ENCODE data around the gene RBMS1. TPM values are rescaled to one million over a fixed set of nuclear protein-coding genes. Genes with fewer than 3 reads are reported as not detected.

RBMS1 gene
- total and polyA plus RNA-seq, 2 of the 13 experiments (the other 11 are each of a cell fraction or from before 2014, with no cell fraction given): 55.5 to 110 TPM

GRCh38 chr2:160492401-160493226 is 993 bp downstream of the RBMS1 start (continued):
- TF ChIP-seq MLXIP (CRISPR knock-in tag; IDR thresholded peaks at IDR 0.05; ENCODE audit: borderline replicate concordance): no peak
- no peak for TF ChIP-seq ZNF646 (CRISPR knock-in tag; IDR thresholded peaks at IDR 0.05)
- no peak for TF ChIP-seq SRF (IDR thresholded peaks at IDR 0.05; ENCODE audit: low read depth, low read length)
- no peak for TF ChIP-seq NPAS2 (CRISPR knock-in tag; IDR thresholded peaks at IDR 0.05; ENCODE audit: borderline replicate concordance)
- TF ChIP-seq ZNF224 (CRISPR knock-in tag; IDR thresholded peaks at IDR 0.05): no peak
- peak; percentile 97 for TF ChIP-seq ZBTB7B (CRISPR knock-in tag; IDR thresholded peaks at IDR 0.05)
- no peak for TF ChIP-seq HMGA1 (CRISPR knock-in tag; conservative IDR thresholded peaks at IDR 0.05)
- peak; percentile 87 for TF ChIP-seq CSRNP1 (CRISPR knock-in tag; IDR thresholded peaks at IDR 0.05)
- TF ChIP-seq ZNF850 (CRISPR knock-in tag; conservative IDR thresholded peaks at IDR 0.05): no peak; the same call in 1 of the 2 replicates
- 0 out of 2 replicates have a peak, but pooled peaks have one; percentile 81 for TF ChIP-seq ZSCAN30 (CRISPR knock-in tag; IDR thresholded peaks at IDR 0.05)
- 0 out of 2 replicates have a peak, but pooled peaks have one; percentile 45 for TF ChIP-seq ZNF572 (CRISPR knock-in tag; IDR thresholded peaks at IDR 0.05)
- peak; percentile 46; the same call in 1 of the 2 replicates for TF ChIP-seq GMEB2 (CRISPR knock-in tag; IDR thresholded peaks at IDR 0.05; ENCODE audit: low read depth)
- no peak for TF ChIP-seq ZBTB1 (CRISPR knock-in tag; IDR thresholded peaks at IDR 0.05; ENCODE audit: borderline replicate concordance)
- TF ChIP-seq ZNF260 (CRISPR knock-in tag; IDR thresholded peaks at IDR 0.05; ENCODE audit: borderline replicate concordance, low read depth): no peak
- no peak; the same call in 1 of the 2 replicates for TF ChIP-seq CENPBD1 (CRISPR knock-in tag; IDR thresholded peaks at IDR 0.05; ENCODE audit: borderline replicate concordance, low read depth)

All from HepG2 (cell line).